DND-41 (cell line): ENCODE data around the gene TRAM2.

ENCODE experiments used
- ATAC-seq: fragments of 200-7000 bp; cut with Tn5 transposase; 3 replicates; pipeline ENCODE4 v1.9.1; 2021; ENCODE audit warnings: low read depth; ENCODE audit not compliant: insufficient read depth
- DNase-seq: peaks from one replicate; pipeline ENCODE4 v3.0.0-alpha.2; 2020
- H2AFZ ChIP-seq: 2 replicates; pipeline ENCODE4 v1.6.0; 2012; ENCODE audit warnings: low read depth, low read length
- H3K27ac ChIP-seq: 2 replicates; pipeline ENCODE4 v1.5.1; 2012; ENCODE audit warnings: low read length, inconsistent platforms
- H3K27me3 ChIP-seq: fragments of 200-600 bp; sonication (generic); 2 replicates; pipeline ENCODE4 v1.6.0; 2012; ENCODE audit warnings: low read length, mild to moderate bottlenecking, inconsistent platforms; ENCODE audit not compliant: insufficient read depth, poor library complexity
- H3K36me3 ChIP-seq: 2 replicates; pipeline ENCODE4 v1.5.1; 2012; ENCODE audit warnings: low read length, inconsistent platforms; ENCODE audit not compliant: insufficient read depth
- H3K4me1 ChIP-seq: 2 replicates; pipeline ENCODE4 v1.5.1; 2012; ENCODE audit warnings: mild to moderate bottlenecking, low read length; ENCODE audit not compliant: insufficient read depth
- H3K4me2 ChIP-seq: 2 replicates; pipeline ENCODE4 v1.6.0; 2012; ENCODE audit warnings: mild to moderate bottlenecking, moderate library complexity, low read length, inconsistent platforms; ENCODE audit not compliant: insufficient read depth
- H3K4me3 ChIP-seq, 2 experiments: fragments of 200-600 bp in 1 of 2; shearing (Covaris generic) in 1 of 2; 2 replicates each; pipeline ENCODE4 v1.5.1; 2012 to 2016; ENCODE audit warnings: inconsistent platforms in 2 of 2, low read length in 2 of 2, mild to moderate bottlenecking in 2 of 2, low read depth in 1 of 2, moderate library complexity in 1 of 2
- H3K79me2 ChIP-seq: 2 replicates; pipeline ENCODE4 v1.6.0; 2012; ENCODE audit warnings: low read length, inconsistent platforms; ENCODE audit not compliant: insufficient read depth
- H3K9ac ChIP-seq: 2 replicates; pipeline ENCODE4 v1.6.0; 2012; ENCODE audit warnings: low read depth, mild to moderate bottlenecking, inconsistent platforms, low read length, moderate library complexity
- H3K9me3 ChIP-seq: 2 replicates; pipeline ENCODE4 v1.5.1; 2012; ENCODE audit warnings: low read length, moderate library complexity, mild to moderate bottlenecking, inconsistent platforms; ENCODE audit not compliant: insufficient read depth, severe bottlenecking
- H4K20me1 ChIP-seq: 2 replicates; pipeline ENCODE4 v1.6.0; 2012; ENCODE audit warnings: low read length; ENCODE audit not compliant: insufficient read depth
- CTCF ChIP-seq: IDR thresholded peaks from 2 replicates; pipeline ENCODE4 v1.5.1; 2012; ENCODE audit warnings: borderline replicate concordance, low read length, moderate library complexity, mild to moderate bottlenecking; ENCODE audit not compliant: poor library complexity, severe bottlenecking; ENCODE audit errors: extremely low read depth
- EZH2 ChIP-seq: IDR thresholded peaks from 3 replicates; pipeline ENCODE4 v1.6.1; 2012; ENCODE audit warnings: borderline replicate concordance, low read depth, mild to moderate bottlenecking, moderate library complexity, low read length, inconsistent platforms; ENCODE audit not compliant: severe bottlenecking

TRAM2 gene

GRCh38 chr6:52572536-52572935 is 4.3 kb downstream of the TRAM2 start:
- Histone ChIP-seq H3K27ac (no peak overlapping the region), H2AFZ (no peak overlapping the region), H3K27me3 (no peaks in the 10 kb centered on the region), H3K36me3 (0 out of 2 replicates have a peak, but pooled peaks cover 3% of the 10 kb centered on the region), H4K20me1 (peaks cover 41% of the 10 kb centered on the region), H3K4me3 (no peak overlapping the region), H3K79me2 (peaks cover 90% of the 10 kb centered on the region), H3K4me2 (peak overlapping the region; percentile 0; the same call in 1 of the 2 replicates), H3K9me3 (no peaks in the 10 kb centered on the region), H3K4me1 (peaks cover 71% of the 10 kb centered on the region), H3K9ac (no peak overlapping the region)
- DNase-seq, result no peak
- ATAC-seq, result no peak
- TF ChIP-seq EZH2, result no peak
- TF ChIP-seq CTCF, result no peak

- H3K4me2 ChIP-seq, result peak overlapping the region; percentile 4; the same call in 1 of the 2 replicates
Measured at GRCh38 chr6:52571099-52571755, 5.6 kb downstream of the TRAM2 start.

GRCh38 chr6:52570291-52570700 is 6.6 kb downstream of the TRAM2 start:
- Histone ChIP-seq H3K79me2 (peaks cover 93% of the 10 kb centered on the region), H4K20me1 (peaks cover 40% of the 10 kb centered on the region), H3K4me1 (peaks cover 75% of the 10 kb centered on the region), H3K27me3 (no peaks in the 10 kb centered on the region), H3K36me3 (0 out of 2 replicates have a peak, but pooled peaks cover 3% of the 10 kb centered on the region), H2AFZ (no peak overlapping the region), H3K9me3 (no peaks in the 10 kb centered on the region), H3K4me2 (no peak overlapping the region), H3K4me3 (no peak overlapping the region), H3K9ac (no peak overlapping the region), H3K27ac (no peak overlapping the region)
- no peak for ATAC-seq
- no peak for TF ChIP-seq EZH2
- TF ChIP-seq CTCF, result no peak
- no peak for DNase-seq

More at GRCh38 chr6:52571099-52571755, 5.6 kb downstream of the TRAM2 start:
- H3K36me3 ChIP-seq, result 0 out of 2 replicates have a peak, but pooled peaks cover 3% of the 10 kb centered on the region
- ATAC-seq (no peak), DNase-seq (peak; percentile 20)
- TF ChIP-seq CTCF (no peak), EZH2 (no peak)
- no peaks in the 10 kb centered on the region for H3K27me3 ChIP-seq
- H3K79me2 ChIP-seq, result peaks cover 93% of the 10 kb centered on the region
- no peak overlapping the region for H3K4me3 ChIP-seq
- H3K9ac ChIP-seq, result no peak overlapping the region
- H3K9me3 ChIP-seq, result no peaks in the 10 kb centered on the region
- H3K27ac ChIP-seq, result no peak overlapping the region
- H3K4me1 ChIP-seq, result peaks cover 75% of the 10 kb centered on the region
- no peak overlapping the region for H2AFZ ChIP-seq
- peaks cover 46% of the 10 kb centered on the region for H4K20me1 ChIP-seq
